ENCODE results near the gene LRP1B.

DNA sequence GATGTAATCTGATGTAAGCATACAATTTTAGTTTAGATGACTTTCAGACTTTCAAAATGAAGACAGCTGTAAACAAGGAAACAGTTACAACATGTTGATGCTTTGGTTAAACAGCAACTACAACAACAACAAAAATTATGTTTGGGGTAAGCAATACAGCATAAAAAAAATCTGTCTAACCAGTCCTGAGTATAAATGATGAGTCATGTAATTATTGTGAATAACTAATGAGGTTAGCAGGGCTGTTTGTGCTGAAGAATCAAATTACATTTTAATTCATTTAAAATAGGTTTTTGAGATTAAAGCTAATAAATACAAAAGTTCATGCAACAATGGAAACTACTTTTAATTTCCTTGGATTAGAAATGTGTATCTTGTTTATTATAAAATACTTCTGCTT is 266.9 kb downstream of the LRP1B start:
- TF ChIP-seq GATA2 (IDR thresholded peaks at IDR 0.05; ENCODE audit: low read depth, low read length) = no peak
- TF ChIP-seq GATA3 (IDR thresholded peaks at IDR 0.05; ENCODE audit: low read depth, low read length) = no peak
